Measurements from ENCODE around the gene TMEM272. TPM values are rescaled to one million over a fixed set of nuclear protein-coding genes. Genes with fewer than 3 reads are reported as not detected.

TMEM272 gene
- total and polyA plus RNA-seq, 2 donors from 2014 or later = 0.19 to 0.28 TPM

GRCh38 chr13:51840917-51841316 is 4.1 kb downstream of the TMEM272 start:
- no peak for FAIRE-seq
- Histone ChIP-seq H3K4me3 (ENCODE audit: low read length in 3 of 3) (no peak overlapping the region), H3K4me1 (ENCODE audit: control insufficient read depth in 2 of 3, insufficient read depth in 2 of 3, low read depth in 1 of 3, low read length in 3 of 3) (peaks cover 0 to 4% (median 0%) of the 10 kb centered on the region in 3 donors), H3K27me3 (ENCODE audit: control insufficient read depth, insufficient read depth, low read length) (no peaks in the 10 kb centered on the region), H3K9ac (ENCODE audit: low read length in 3 of 3) (no peak overlapping the region), H3K27ac (ENCODE audit: low read depth in 2 of 2, low read length in 2 of 2) (no peak overlapping the region), H3K9me3 (ENCODE audit: control insufficient read depth in 2 of 3, insufficient read depth in 1 of 3, low read length in 3 of 3) (no peaks in the 10 kb centered on the region), H3K36me3 (ENCODE audit: control insufficient read depth in 2 of 3, insufficient read depth in 3 of 3, low read length in 3 of 3) (no peaks in the 10 kb centered on the region)
- TF ChIP-seq CTCF (IDR thresholded peaks at IDR 0.05; ENCODE audit: borderline replicate concordance, extremely low read depth, insufficient read depth) = no peak
- no peak for DNase-seq
- intact Hi-C loops (cut with DNase I) = no loop called here

- no peak for FAIRE-seq
- no peak overlapping the region for H3K27ac ChIP-seq (ENCODE audit: low read depth in 2 of 2, low read length in 2 of 2)
- no peaks in the 10 kb centered on the region for H3K9me3 ChIP-seq (ENCODE audit: control insufficient read depth in 2 of 3, insufficient read depth in 1 of 3, low read length in 3 of 3)
- intact Hi-C loops (cut with DNase I) = no loop called here
- H3K4me3 ChIP-seq (ENCODE audit: low read length in 3 of 3) = no peak overlapping the region
- no peaks in the 10 kb centered on the region for H3K27me3 ChIP-seq (ENCODE audit: control insufficient read depth, insufficient read depth, low read length)
- no peak overlapping the region for H3K9ac ChIP-seq (ENCODE audit: low read length in 3 of 3)
- DNase-seq = no peak
- H3K4me1 ChIP-seq (ENCODE audit: control insufficient read depth in 2 of 3, insufficient read depth in 2 of 3, low read depth in 1 of 3, low read length in 3 of 3) = peaks cover 0 to 4% (median 0%) of the 10 kb centered on the region in 3 donors
- TF ChIP-seq CTCF (IDR thresholded peaks at IDR 0.05; ENCODE audit: borderline replicate concordance, extremely low read depth, insufficient read depth) = no peak
- H3K36me3 ChIP-seq (ENCODE audit: control insufficient read depth in 2 of 3, insufficient read depth in 3 of 3, low read length in 3 of 3) = no peaks in the 10 kb centered on the region
These were observed 5.1 kb downstream of the TMEM272 start for GRCh38 chr13:51839711-51840540.

- H3K4me3 ChIP-seq (ENCODE audit: low read length in 3 of 3) = no peak overlapping the region
- no peaks in the 10 kb centered on the region for H3K4me1 ChIP-seq (ENCODE audit: control insufficient read depth in 2 of 3, insufficient read depth in 2 of 3, low read depth in 1 of 3, low read length in 3 of 3)
- no peak for FAIRE-seq
- H3K36me3 ChIP-seq (ENCODE audit: control insufficient read depth in 2 of 3, insufficient read depth in 3 of 3, low read length in 3 of 3) = no peaks in the 10 kb centered on the region
- no peak overlapping the region for H3K9ac ChIP-seq (ENCODE audit: low read length in 3 of 3)
- intact Hi-C loops (cut with DNase I) = no loop called here
- no peaks in the 10 kb centered on the region for H3K27me3 ChIP-seq (ENCODE audit: control insufficient read depth, insufficient read depth, low read length)
- TF ChIP-seq CTCF (IDR thresholded peaks at IDR 0.05; ENCODE audit: borderline replicate concordance, extremely low read depth, insufficient read depth) = no peak
- no peak overlapping the region for H3K27ac ChIP-seq (ENCODE audit: low read depth in 2 of 2, low read length in 2 of 2)
- no peak for DNase-seq
- no peaks in the 10 kb centered on the region for H3K9me3 ChIP-seq (ENCODE audit: control insufficient read depth in 2 of 3, insufficient read depth in 1 of 3, low read length in 3 of 3)
These were observed 6.6 kb downstream of the TMEM272 start for GRCh38 chr13:51838240-51838846.

Measured in kidney (tissue), 14 donors.